HEK293 (cell line): ENCODE measurements around the gene CTDSP2.

Experiments
- CTCF ChIA-PET: fragments of 350-600 bp; formaldehyde crosslinking; extraction: SDS; loops from one replicate; lab custom pipeline; 2021; ENCODE audit warnings: antibody characterized with exemption; lab: Yijun Ruan, JAX
- POLR2A ChIA-PET: fragments of 300-600 bp; formaldehyde crosslinking; extraction: SDS; loops from one replicate; lab custom pipeline; 2020; ENCODE audit warnings: antibody characterized with exemption, inconsistent platforms; lab: Yijun Ruan, JAX
- H3K27ac ChIP-seq: fragments of 200-500 bp; sonication (Bioruptor generic); 2 replicates; pipeline ENCODE4 v1.5.1; 2014; ENCODE audit warnings: low read depth, low read length, control low read depth, inconsistent platforms; ENCODE audit errors: extremely low read depth
- H3K36me3 ChIP-seq, 2 experiments: fragments of 200-500 bp in 1 of 2; sonication (Bioruptor generic) in 1 of 2; 1 replicate in 1 of 2; 2 replicates in 1 of 2; pipeline ENCODE4 v1.5.1; 2014 to 2017; ENCODE audit warnings: inconsistent platforms in 2 of 2, low read length in 2 of 2; ENCODE audit not compliant: control insufficient read depth in 2 of 2, insufficient read depth in 1 of 2
- H3K4me1 ChIP-seq: fragments of 200-500 bp; sonication (Bioruptor generic); 2 replicates; pipeline ENCODE4 v1.5.1; 2014; ENCODE audit warnings: mild to moderate bottlenecking, low read length, inconsistent platforms; ENCODE audit not compliant: control insufficient read depth, insufficient read depth
- H3K4me3 ChIP-seq: 2 replicates; pipeline ENCODE4 v1.5.1; 2011; ENCODE audit warnings: low read depth, mild to moderate bottlenecking, control low read depth, low read length, moderate library complexity
- H3K9me3 ChIP-seq: fragments of 200-500 bp; sonication (Bioruptor generic); 2 replicates; pipeline ENCODE4 v1.5.1; 2014; ENCODE audit warnings: low read depth, low read length, inconsistent platforms; ENCODE audit not compliant: control insufficient read depth, insufficient read depth
- BCL11B ChIP-seq: fragments of 450-650 bp; formaldehyde crosslinking; IDR thresholded peaks from 2 replicates; pipeline ENCODE4 v1.5.1; 2016; ENCODE audit warnings: low read depth, missing biosample characterization, missing genetic modification characterization
- FEZF1 ChIP-seq: fragments of 450-650 bp; formaldehyde crosslinking; IDR thresholded peaks from 2 replicates; pipeline ENCODE4 v1.5.1; 2016; ENCODE audit warnings: missing biosample characterization, missing genetic modification characterization
- GFI1B ChIP-seq: fragments of 450-650 bp; formaldehyde crosslinking; IDR thresholded peaks from 2 replicates; pipeline ENCODE4 v1.5.1; 2016; ENCODE audit warnings: missing biosample characterization, missing genetic modification characterization
- SALL2 ChIP-seq: fragments of 450-650 bp; formaldehyde crosslinking; IDR thresholded peaks from 2 replicates; pipeline ENCODE4 v1.5.0; 2017; ENCODE audit warnings: missing biosample characterization, mild to moderate bottlenecking, missing genetic modification characterization, borderline replicate concordance
- YY1 ChIP-seq: fragments of 450-650 bp; formaldehyde crosslinking; IDR thresholded peaks from 2 replicates; pipeline ENCODE4 v1.5.1; 2018; ENCODE audit warnings: missing biosample characterization, missing genetic modification characterization
- ZNF132 ChIP-seq: fragments of 450-650 bp; formaldehyde crosslinking; IDR thresholded peaks from 2 replicates; pipeline ENCODE4 v1.5.1; 2017; ENCODE audit warnings: missing biosample characterization, missing genetic modification characterization, borderline replicate concordance
- ZNF211 ChIP-seq: fragments of 450-650 bp; formaldehyde crosslinking; IDR thresholded peaks from 2 replicates; pipeline ENCODE4 v1.5.1; 2016; ENCODE audit warnings: low read depth, missing biosample characterization, missing genetic modification characterization
- ZNF292 ChIP-seq: fragments of 450-650 bp; formaldehyde crosslinking; IDR thresholded peaks from 2 replicates; pipeline ENCODE4 v1.5.1; 2016; ENCODE audit warnings: low read depth, missing biosample characterization, missing genetic modification characterization, borderline replicate concordance
- ZNF529 ChIP-seq: fragments of 450-650 bp; formaldehyde crosslinking; IDR thresholded peaks from 2 replicates; pipeline ENCODE4 v1.5.1; 2017; ENCODE audit warnings: missing genetic modification characterization, missing biosample characterization; ENCODE audit not compliant: insufficient replicate concordance
- ZNF600 ChIP-seq: fragments of 450-650 bp; formaldehyde crosslinking; IDR thresholded peaks from 2 replicates; pipeline ENCODE4 v1.5.1; 2016; ENCODE audit warnings: missing biosample characterization, missing genetic modification characterization
- ZNF776 ChIP-seq: fragments of 450-650 bp; formaldehyde crosslinking; IDR thresholded peaks from 2 replicates; pipeline ENCODE4 v1.5.0; 2017; ENCODE audit warnings: missing biosample characterization, missing genetic modification characterization, borderline replicate concordance
- ZNF785 ChIP-seq: fragments of 450-650 bp; formaldehyde crosslinking; IDR thresholded peaks from 2 replicates; pipeline ENCODE4 v1.5.1; 2016; ENCODE audit warnings: missing biosample characterization, missing genetic modification characterization
- ZNF791 ChIP-seq: fragments of 450-650 bp; formaldehyde crosslinking; IDR thresholded peaks from 2 replicates; pipeline ENCODE4 v1.5.1; 2016; ENCODE audit warnings: missing biosample characterization, missing genetic modification characterization
- ZNF792 ChIP-seq: fragments of 450-650 bp; formaldehyde crosslinking; IDR thresholded peaks from 2 replicates; pipeline ENCODE4 v1.5.1; 2016; ENCODE audit warnings: missing biosample characterization, missing genetic modification characterization
- TF ChIP-seq, protein P1 (sequence below): sonication (generic); formaldehyde crosslinking; IDR thresholded peaks from 2 replicates; pipeline ENCODE4 v1.8.1; 2022; ENCODE audit warnings: mild to moderate bottlenecking, moderate library complexity, missing genetic modification reagents
- TF ChIP-seq, protein P2 (sequence below): fragments of 450-650 bp; formaldehyde crosslinking; IDR thresholded peaks from 2 replicates; pipeline ENCODE4 v1.5.1; 2016; ENCODE audit warnings: missing biosample characterization, missing genetic modification characterization, low read depth
- TF ChIP-seq, protein P3 (sequence below): fragments of 450-650 bp; formaldehyde crosslinking; IDR thresholded peaks from 2 replicates; pipeline ENCODE4 v1.5.1; 2016; ENCODE audit warnings: missing biosample characterization, missing genetic modification characterization
- TF ChIP-seq, protein P4 (sequence below): fragments of 450-650 bp; formaldehyde crosslinking; IDR thresholded peaks from 2 replicates; pipeline ENCODE4 v1.5.0; 2017; ENCODE audit warnings: missing biosample characterization, missing genetic modification characterization, borderline replicate concordance

Gene CTDSP2

GRCh38 chr12:57800965-57801364 lies 45.6 kb downstream of the CTDSP2 start:
- Histone ChIP-seq H3K4me3 (no peak overlapping the region), H3K9me3 (no peaks in the 10 kb centered on the region), H3K27ac (no peak overlapping the region), H3K36me3 (peaks cover 16 to 60% of the 10 kb centered on the region in 2 experiments), H3K4me1 (no peaks in the 10 kb centered on the region)
- ChIA-PET CTCF (interaction anchor here (0.6 to 3.1 kb wide), 6 partner anchors 9 to 104 kb away, joined by 3 to 27 read pairs (median 4); partner anchors contain the start of gene AVIL), POLR2A (no interaction called here)
- TF ChIP-seq, protein P1, sequence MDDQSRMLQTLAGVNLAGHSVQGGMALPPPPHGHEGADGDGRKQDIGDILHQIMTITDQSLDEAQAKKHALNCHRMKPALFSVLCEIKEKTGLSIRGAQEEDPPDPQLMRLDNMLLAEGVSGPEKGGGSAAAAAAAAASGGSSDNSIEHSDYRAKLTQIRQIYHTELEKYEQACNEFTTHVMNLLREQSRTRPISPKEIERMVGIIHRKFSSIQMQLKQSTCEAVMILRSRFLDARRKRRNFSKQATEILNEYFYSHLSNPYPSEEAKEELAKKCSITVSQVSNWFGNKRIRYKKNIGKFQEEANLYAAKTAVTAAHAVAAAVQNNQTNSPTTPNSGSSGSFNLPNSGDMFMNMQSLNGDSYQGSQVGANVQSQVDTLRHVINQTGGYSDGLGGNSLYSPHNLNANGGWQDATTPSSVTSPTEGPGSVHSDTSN (CRISPR knock-in tag), result no peak
- TF ChIP-seq ZNF211 (no peak), YY1 (tag by site-specific recombination) (no peak), ZNF792 (tag by site-specific recombination) (no peak)

GRCh38 chr12:57797933-57798332 lies 48.6 kb downstream of the CTDSP2 start:
- peaks cover 25 to 77% of the 10 kb centered on the region in 2 experiments for H3K36me3 ChIP-seq
- POLR2A ChIA-PET, result no interaction called here
- H3K4me3 ChIP-seq, result no peak overlapping the region
- TF ChIP-seq ZNF792 (tag by site-specific recombination) (no peak), ZNF600 (no peak)
- TF ChIP-seq, protein P2, sequence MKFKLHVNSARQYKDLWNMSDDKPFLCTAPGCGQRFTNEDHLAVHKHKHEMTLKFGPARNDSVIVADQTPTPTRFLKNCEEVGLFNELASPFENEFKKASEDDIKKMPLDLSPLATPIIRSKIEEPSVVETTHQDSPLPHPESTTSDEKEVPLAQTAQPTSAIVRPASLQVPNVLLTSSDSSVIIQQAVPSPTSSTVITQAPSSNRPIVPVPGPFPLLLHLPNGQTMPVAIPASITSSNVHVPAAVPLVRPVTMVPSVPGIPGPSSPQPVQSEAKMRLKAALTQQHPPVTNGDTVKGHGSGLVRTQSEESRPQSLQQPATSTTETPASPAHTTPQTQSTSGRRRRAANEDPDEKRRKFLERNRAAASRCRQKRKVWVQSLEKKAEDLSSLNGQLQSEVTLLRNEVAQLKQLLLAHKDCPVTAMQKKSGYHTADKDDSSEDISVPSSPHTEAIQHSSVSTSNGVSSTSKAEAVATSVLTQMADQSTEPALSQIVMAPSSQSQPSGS (tag by site-specific recombination), result 0 out of 2 replicates have a peak, but pooled peaks have one; percentile 16
- no peaks in the 10 kb centered on the region for H3K4me1 ChIP-seq
- no peaks in the 10 kb centered on the region for H3K9me3 ChIP-seq
- no peak overlapping the region for H3K27ac ChIP-seq
- CTCF ChIA-PET, result interaction anchor here (4.2 kb wide), 1 partner anchor 16 kb away, joined by 19 read pairs; the partner anchor contains the start of gene TSFM

- H3K9me3 ChIP-seq, result no peaks in the 10 kb centered on the region
- no peak for TF ChIP-seq SALL2 (tag by site-specific recombination)
- no peak for TF ChIP-seq ZNF529 (tag by site-specific recombination)
- TF ChIP-seq ZNF292, result no peak
- TF ChIP-seq ZNF791, result no peak
- TF ChIP-seq GFI1B (tag by site-specific recombination), result no peak
- no peak for TF ChIP-seq ZNF776
- TF ChIP-seq, protein P3, sequence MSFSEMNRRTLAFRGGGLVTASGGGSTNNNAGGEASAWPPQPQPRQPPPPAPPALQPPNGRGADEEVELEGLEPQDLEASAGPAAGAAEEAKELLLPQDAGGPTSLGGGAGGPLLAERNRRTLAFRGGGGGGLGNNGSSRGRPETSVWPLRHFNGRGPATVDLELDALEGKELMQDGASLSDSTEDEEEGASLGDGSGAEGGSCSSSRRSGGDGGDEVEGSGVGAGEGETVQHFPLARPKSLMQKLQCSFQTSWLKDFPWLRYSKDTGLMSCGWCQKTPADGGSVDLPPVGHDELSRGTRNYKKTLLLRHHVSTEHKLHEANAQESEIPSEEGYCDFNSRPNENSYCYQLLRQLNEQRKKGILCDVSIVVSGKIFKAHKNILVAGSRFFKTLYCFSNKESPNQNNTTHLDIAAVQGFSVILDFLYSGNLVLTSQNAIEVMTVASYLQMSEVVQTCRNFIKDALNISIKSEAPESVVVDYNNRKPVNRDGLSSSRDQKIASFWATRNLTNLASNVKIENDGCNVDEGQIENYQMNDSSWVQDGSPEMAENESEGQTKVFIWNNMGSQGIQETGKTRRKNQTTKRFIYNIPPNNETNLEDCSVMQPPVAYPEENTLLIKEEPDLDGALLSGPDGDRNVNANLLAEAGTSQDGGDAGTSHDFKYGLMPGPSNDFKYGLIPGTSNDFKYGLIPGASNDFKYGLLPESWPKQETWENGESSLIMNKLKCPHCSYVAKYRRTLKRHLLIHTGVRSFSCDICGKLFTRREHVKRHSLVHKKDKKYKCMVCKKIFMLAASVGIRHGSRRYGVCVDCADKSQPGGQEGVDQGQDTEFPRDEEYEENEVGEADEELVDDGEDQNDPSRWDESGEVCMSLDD, result no peak
- peaks cover 34 to 80% of the 10 kb centered on the region in 2 experiments for H3K36me3 ChIP-seq
- H3K4me3 ChIP-seq, result no peak overlapping the region
- ChIA-PET CTCF (interaction anchor here (0.6 to 4.2 kb wide), 2 partner anchors 12 to 15 kb away, joined by 5 to 19 read pairs; partner anchors contain the start of gene TSFM), POLR2A (interaction anchor here (1.5 kb wide), 1 partner anchor 37 kb away, joined by 3 read pairs; no protein-coding TSS in a partner anchor)
- H3K27ac ChIP-seq, result no peak overlapping the region
- no peaks in the 10 kb centered on the region for H3K4me1 ChIP-seq
Measured at GRCh38 chr12:57796996-57797395, 49.5 kb downstream of the CTDSP2 start.

DNA sequence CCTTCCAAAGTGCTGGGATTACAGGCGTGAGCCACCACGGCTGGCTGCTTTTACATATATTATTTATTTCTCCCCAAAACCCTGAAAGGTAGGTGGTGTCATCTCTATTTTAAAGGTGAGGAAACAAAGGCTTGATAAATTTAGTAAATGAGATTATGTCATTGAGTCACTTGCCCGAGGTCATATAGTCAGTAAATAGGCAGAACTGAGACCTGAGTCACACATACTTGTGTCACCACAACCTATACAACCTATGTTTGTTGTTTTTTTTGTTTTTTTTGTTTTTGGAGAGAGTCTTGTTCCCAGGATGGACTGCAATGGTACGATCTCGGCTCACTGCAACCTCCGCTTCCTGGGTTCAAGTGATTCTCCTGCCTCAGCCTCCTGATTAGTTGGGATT lies 51.2 kb downstream of the CTDSP2 start:
- no peaks in the 10 kb centered on the region for H3K9me3 ChIP-seq
- H3K4me3 ChIP-seq, result no peak overlapping the region
- ChIA-PET CTCF (no interaction called here), POLR2A (no interaction called here)
- no peaks in the 10 kb centered on the region for H3K4me1 ChIP-seq
- H3K36me3 ChIP-seq, result peaks cover 47 to 85% of the 10 kb centered on the region in 2 experiments
- H3K27ac ChIP-seq, result no peak overlapping the region
- TF ChIP-seq, protein P2 (tag by site-specific recombination), result peak; percentile 48; the same call in 1 of the 2 replicates
- TF ChIP-seq ZNF600, result no peak
- TF ChIP-seq BCL11B (tag by site-specific recombination), result no peak
- TF ChIP-seq ZNF785, result no peak
- no peak for TF ChIP-seq ZNF132
- TF ChIP-seq, protein P4, sequence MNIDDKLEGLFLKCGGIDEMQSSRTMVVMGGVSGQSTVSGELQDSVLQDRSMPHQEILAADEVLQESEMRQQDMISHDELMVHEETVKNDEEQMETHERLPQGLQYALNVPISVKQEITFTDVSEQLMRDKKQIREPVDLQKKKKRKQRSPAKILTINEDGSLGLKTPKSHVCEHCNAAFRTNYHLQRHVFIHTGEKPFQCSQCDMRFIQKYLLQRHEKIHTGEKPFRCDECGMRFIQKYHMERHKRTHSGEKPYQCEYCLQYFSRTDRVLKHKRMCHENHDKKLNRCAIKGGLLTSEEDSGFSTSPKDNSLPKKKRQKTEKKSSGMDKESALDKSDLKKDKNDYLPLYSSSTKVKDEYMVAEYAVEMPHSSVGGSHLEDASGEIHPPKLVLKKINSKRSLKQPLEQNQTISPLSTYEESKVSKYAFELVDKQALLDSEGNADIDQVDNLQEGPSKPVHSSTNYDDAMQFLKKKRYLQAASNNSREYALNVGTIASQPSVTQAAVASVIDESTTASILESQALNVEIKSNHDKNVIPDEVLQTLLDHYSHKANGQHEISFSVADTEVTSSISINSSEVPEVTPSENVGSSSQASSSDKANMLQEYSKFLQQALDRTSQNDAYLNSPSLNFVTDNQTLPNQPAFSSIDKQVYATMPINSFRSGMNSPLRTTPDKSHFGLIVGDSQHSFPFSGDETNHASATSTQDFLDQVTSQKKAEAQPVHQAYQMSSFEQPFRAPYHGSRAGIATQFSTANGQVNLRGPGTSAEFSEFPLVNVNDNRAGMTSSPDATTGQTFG (tag by site-specific recombination), result no peak
- no peak for TF ChIP-seq FEZF1 (tag by site-specific recombination)
